OCI-LY7 (cell line): ENCODE results near the gene CFAP57.

Experiments used
- EZH2phosphoT487 ChIP-seq: fragments of 200-600 bp; sonication (generic); IDR thresholded peaks from 2 replicates; pipeline ENCODE4 v1.6.1; 2018; ENCODE audit warnings: low read depth, borderline replicate concordance, mild to moderate bottlenecking, mixed run types, antibody characterized with exemption, low read length, moderate library complexity, mixed read lengths
- TF ChIP-seq, protein P1 (sequence below): fragments of 200-600 bp; sonication (generic); conservative IDR thresholded peaks from 2 replicates; pipeline ENCODE4 v1.5.1; 2014; ENCODE audit warnings: mild to moderate bottlenecking, antibody characterized with exemption, low read length, moderate library complexity, mixed read lengths

DNA sequence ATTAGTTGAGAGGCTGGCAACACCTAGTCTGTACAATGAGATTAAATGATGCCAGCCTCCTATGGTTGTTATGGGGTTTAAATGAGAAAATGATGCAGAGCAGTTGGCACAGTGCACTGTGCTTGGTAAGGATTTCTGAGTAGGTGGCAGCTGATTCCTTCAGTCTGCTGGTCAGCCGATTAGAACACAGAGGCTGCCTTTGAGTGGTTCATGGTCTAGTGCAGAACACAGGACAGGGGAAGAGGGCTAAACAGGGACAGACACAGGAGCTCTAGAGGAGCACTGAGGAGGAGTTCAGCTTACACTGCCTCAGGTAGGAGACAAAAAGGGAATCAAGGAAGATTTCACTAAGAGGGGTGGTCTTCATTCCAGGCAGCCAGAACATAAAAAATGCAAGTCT is 130.1 kb downstream of the CFAP57 start:
- TF ChIP-seq, protein P1, sequence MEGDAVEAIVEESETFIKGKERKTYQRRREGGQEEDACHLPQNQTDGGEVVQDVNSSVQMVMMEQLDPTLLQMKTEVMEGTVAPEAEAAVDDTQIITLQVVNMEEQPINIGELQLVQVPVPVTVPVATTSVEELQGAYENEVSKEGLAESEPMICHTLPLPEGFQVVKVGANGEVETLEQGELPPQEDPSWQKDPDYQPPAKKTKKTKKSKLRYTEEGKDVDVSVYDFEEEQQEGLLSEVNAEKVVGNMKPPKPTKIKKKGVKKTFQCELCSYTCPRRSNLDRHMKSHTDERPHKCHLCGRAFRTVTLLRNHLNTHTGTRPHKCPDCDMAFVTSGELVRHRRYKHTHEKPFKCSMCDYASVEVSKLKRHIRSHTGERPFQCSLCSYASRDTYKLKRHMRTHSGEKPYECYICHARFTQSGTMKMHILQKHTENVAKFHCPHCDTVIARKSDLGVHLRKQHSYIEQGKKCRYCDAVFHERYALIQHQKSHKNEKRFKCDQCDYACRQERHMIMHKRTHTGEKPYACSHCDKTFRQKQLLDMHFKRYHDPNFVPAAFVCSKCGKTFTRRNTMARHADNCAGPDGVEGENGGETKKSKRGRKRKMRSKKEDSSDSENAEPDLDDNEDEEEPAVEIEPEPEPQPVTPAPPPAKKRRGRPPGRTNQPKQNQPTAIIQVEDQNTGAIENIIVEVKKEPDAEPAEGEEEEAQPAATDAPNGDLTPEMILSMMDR, result no peak
- no peak for TF ChIP-seq EZH2phosphoT487
